Fibroblast of lung (primary cell): Measurements from ENCODE around the gene CACNA1E. TPM values are rescaled to one million over a fixed set of nuclear protein-coding genes. Genes with fewer than 3 reads are reported as not detected.

ENCODE experiments used
- DNase-seq, 2 donors: peaks; one replicate each; pipeline versions ENCODE4 v3.0.0 to v3.0.0-alpha.2; 2010; ENCODE audit warnings: low read depth in 2 of 2
- H2AFZ ChIP-seq: 2 replicates; pipeline ENCODE4 v1.5.1; 2012; ENCODE audit warnings: low read length, control low read depth, inconsistent platforms
- H3K27ac ChIP-seq: 2 replicates; pipeline ENCODE4 v1.5.1; 2011; ENCODE audit warnings: low read length, control low read depth; ENCODE audit not compliant: insufficient read depth
- H3K27me3 ChIP-seq: 2 replicates; pipeline ENCODE4 v1.5.1; 2011; ENCODE audit warnings: mild to moderate bottlenecking, low read length; ENCODE audit not compliant: control insufficient read depth, insufficient read depth
- H3K36me3 ChIP-seq: 2 replicates; pipeline ENCODE4 v1.5.1; 2011; ENCODE audit warnings: low read length; ENCODE audit not compliant: control insufficient read depth, insufficient read depth
- H3K4me1 ChIP-seq: 2 replicates; pipeline ENCODE4 v1.5.1; 2011; ENCODE audit warnings: low read length; ENCODE audit not compliant: control insufficient read depth, insufficient read depth; ENCODE audit errors: extremely low read depth
- H3K4me2 ChIP-seq: 2 replicates; pipeline ENCODE4 v1.5.1; 2011; ENCODE audit warnings: low read length, control low read depth; ENCODE audit not compliant: insufficient read depth; ENCODE audit errors: extremely low read depth
- H3K4me3 ChIP-seq, 4 experiments: fragments of 200-600 bp in 1 of 4; sonication (generic) in 1 of 4; replicated peaks in 1 of 4; 2 replicates each; pipeline ENCODE4 v1.5.1; 2011 to 2016; ENCODE audit warnings: low read length in 4 of 4, low read depth in 3 of 4, mild to moderate bottlenecking in 3 of 4, control low read depth in 2 of 4, inconsistent platforms in 1 of 4, mixed read lengths in 1 of 4; ENCODE audit not compliant: insufficient read depth in 1 of 4; ENCODE audit errors: control extremely low read depth in 1 of 4
- H3K79me2 ChIP-seq: 2 replicates; pipeline ENCODE4 v1.5.1; 2012; ENCODE audit warnings: mild to moderate bottlenecking, low read length, inconsistent platforms; ENCODE audit not compliant: control insufficient read depth, insufficient read depth
- H3K9ac ChIP-seq: 2 replicates; pipeline ENCODE4 v1.5.1; 2011; ENCODE audit warnings: mild to moderate bottlenecking, low read length, control low read depth; ENCODE audit not compliant: insufficient read depth
- H3K9me3 ChIP-seq: 2 replicates; pipeline ENCODE4 v1.5.1; 2012; ENCODE audit warnings: low read depth, low read length; ENCODE audit not compliant: control insufficient read depth, insufficient read depth
- H4K20me1 ChIP-seq: 2 replicates; pipeline ENCODE4 v1.5.1; 2011; ENCODE audit warnings: low read length; ENCODE audit not compliant: control insufficient read depth, insufficient read depth; ENCODE audit errors: extremely low read depth
- EZH2 ChIP-seq: IDR thresholded peaks from 2 replicates; pipeline ENCODE4 v1.5.1; 2012; ENCODE audit warnings: low read length, control low read depth, mild to moderate bottlenecking; ENCODE audit errors: missing control alignments
- polyA plus RNA-seq, 2 donors: library from polyadenylated mRNA; depleted of rRNA in 1 of 2; stranded (reverse) in 1 of 2; unstranded in 1 of 2; fragments of >200 nt; gene quantifications; 2 replicates each; pipeline ENCODE4 v1.2.1, GENCODE V29; 2011 to 2012; ENCODE audit warnings: missing spikeins in 1 of 2
- total RNA-seq: library from RNA; depleted of rRNA; stranded (reverse); fragments of >200 nt; gene quantifications from 2 replicates; pipeline ENCODE4 v1.2.1, GENCODE V29; 2014
- TF ChIP-seq, protein P1 (sequence below), 2 donors: IDR thresholded peaks in 1 of 2; conservative IDR thresholded peaks in 1 of 2; 1 replicate in 1 of 2; 2 replicates in 1 of 2; pipeline ENCODE4 v1.5.1; 2011 to 2012; ENCODE audit warnings: low read length in 2 of 2, control low read depth in 1 of 2, inconsistent platforms in 1 of 2, low read depth in 1 of 2, mild to moderate bottlenecking in 1 of 2

Gene CACNA1E
- total and polyA plus RNA-seq, 2 donors (not counting 1 experiment from before 2014, with no cell fraction given) = 0.01 TPM; not detected in 1

DNA sequence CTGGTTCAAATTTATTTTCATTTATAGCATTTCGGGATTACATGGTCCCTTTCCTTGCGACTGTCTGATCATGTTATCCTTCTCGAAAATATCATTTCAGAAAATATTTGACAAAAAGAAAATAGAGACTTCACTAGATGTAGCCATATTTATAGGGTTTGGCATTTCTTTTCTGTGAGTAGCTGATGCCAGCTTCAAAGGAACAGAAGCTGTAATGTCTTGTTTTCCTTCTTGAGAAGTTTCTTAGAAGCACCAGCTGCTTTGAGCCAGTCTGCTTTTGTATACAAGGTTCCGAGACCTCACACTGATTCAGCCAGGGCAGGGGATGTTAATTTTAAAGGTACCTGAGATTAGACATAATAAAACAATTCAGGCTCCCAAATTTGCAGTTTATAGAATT, 329.9 kb downstream of the CACNA1E start:
- no peaks in the 10 kb centered on the region for H3K79me2 ChIP-seq
- H3K9me3 ChIP-seq = no peaks in the 10 kb centered on the region
- H3K4me1 ChIP-seq = no peaks in the 10 kb centered on the region
- DNase-seq = no peak
- no peaks in the 10 kb centered on the region for H4K20me1 ChIP-seq
- no peak overlapping the region for H2AFZ ChIP-seq
- TF ChIP-seq, protein P1, sequence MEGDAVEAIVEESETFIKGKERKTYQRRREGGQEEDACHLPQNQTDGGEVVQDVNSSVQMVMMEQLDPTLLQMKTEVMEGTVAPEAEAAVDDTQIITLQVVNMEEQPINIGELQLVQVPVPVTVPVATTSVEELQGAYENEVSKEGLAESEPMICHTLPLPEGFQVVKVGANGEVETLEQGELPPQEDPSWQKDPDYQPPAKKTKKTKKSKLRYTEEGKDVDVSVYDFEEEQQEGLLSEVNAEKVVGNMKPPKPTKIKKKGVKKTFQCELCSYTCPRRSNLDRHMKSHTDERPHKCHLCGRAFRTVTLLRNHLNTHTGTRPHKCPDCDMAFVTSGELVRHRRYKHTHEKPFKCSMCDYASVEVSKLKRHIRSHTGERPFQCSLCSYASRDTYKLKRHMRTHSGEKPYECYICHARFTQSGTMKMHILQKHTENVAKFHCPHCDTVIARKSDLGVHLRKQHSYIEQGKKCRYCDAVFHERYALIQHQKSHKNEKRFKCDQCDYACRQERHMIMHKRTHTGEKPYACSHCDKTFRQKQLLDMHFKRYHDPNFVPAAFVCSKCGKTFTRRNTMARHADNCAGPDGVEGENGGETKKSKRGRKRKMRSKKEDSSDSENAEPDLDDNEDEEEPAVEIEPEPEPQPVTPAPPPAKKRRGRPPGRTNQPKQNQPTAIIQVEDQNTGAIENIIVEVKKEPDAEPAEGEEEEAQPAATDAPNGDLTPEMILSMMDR (conservative IDR thresholded peaks at IDR 0.05 in 1 of 2, IDR thresholded peaks at IDR 0.05 in 1 of 2; ENCODE audit: low read depth in 1 of 2, low read length in 2 of 2) = no peak
- no peak for TF ChIP-seq EZH2
- H3K9ac ChIP-seq = no peak overlapping the region
- no peak overlapping the region for H3K4me2 ChIP-seq
- H3K27ac ChIP-seq = no peak overlapping the region
- no peaks in the 10 kb centered on the region for H3K36me3 ChIP-seq
- H3K27me3 ChIP-seq = no peaks in the 10 kb centered on the region
- no peak overlapping the region for H3K4me3 ChIP-seq

DNA sequence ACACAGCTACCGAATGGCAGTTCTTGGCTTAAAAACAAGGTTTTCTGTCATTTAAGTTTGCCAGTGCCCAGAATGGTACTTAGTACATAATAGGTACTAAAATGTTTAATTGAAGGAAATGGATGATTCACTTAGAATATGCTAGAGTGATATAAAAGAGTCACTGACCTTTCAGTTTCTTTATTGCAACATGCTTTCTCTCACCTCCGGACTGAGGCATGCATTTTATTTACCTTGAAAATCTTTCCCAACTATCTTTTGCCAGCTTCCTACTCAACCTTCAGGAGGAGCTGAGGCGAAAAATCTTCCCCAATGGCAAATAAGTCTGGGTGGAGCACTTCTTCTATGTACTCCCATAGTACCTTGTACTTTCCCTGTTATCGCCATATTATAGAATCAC, 333.3 kb downstream of the CACNA1E start:
- H3K4me3 ChIP-seq = no peak overlapping the region
- no peak overlapping the region for H3K9ac ChIP-seq
- H3K4me2 ChIP-seq = no peak overlapping the region
- no peak overlapping the region for H3K27ac ChIP-seq
- H3K4me1 ChIP-seq = no peaks in the 10 kb centered on the region
- H3K9me3 ChIP-seq = no peaks in the 10 kb centered on the region
- H2AFZ ChIP-seq = no peak overlapping the region
- no peaks in the 10 kb centered on the region for H3K27me3 ChIP-seq
- TF ChIP-seq EZH2 = no peak
- TF ChIP-seq, protein P1 (conservative IDR thresholded peaks at IDR 0.05 in 1 of 2, IDR thresholded peaks at IDR 0.05 in 1 of 2; ENCODE audit: low read depth in 1 of 2, low read length in 2 of 2) = no peak
- no peak for DNase-seq
- H4K20me1 ChIP-seq = no peaks in the 10 kb centered on the region
- no peaks in the 10 kb centered on the region for H3K79me2 ChIP-seq
- H3K36me3 ChIP-seq = no peaks in the 10 kb centered on the region

DNA sequence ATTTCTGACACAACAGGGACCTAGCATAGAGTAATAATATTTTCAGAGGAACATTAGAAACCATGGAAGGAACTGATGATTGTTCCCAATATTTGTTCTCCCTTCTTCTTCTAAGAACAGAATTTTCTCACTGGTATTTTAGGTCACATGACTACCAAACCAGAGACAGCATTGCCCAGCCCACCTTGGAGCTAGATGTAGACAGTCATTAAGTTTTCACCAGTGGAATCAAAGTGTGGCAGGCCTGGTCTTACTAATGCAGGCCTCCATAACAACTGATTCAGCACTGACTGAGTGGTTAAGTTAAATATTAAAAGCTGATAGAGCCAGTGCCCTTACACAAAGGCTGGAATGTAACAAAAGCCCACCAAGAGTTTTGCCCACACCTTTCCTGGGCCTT, 333.8 kb downstream of the CACNA1E start:
- no peak overlapping the region for H2AFZ ChIP-seq
- H3K79me2 ChIP-seq = no peaks in the 10 kb centered on the region
- H3K4me1 ChIP-seq = no peaks in the 10 kb centered on the region
- no peak overlapping the region for H3K9ac ChIP-seq
- TF ChIP-seq EZH2 = no peak
- TF ChIP-seq, protein P1 (conservative IDR thresholded peaks at IDR 0.05 in 1 of 2, IDR thresholded peaks at IDR 0.05 in 1 of 2; ENCODE audit: low read depth in 1 of 2, low read length in 2 of 2) = no peak
- H3K36me3 ChIP-seq = no peaks in the 10 kb centered on the region
- no peaks in the 10 kb centered on the region for H3K27me3 ChIP-seq
- H3K4me2 ChIP-seq = no peak overlapping the region
- no peaks in the 10 kb centered on the region for H3K9me3 ChIP-seq
- no peak overlapping the region for H3K4me3 ChIP-seq
- no peak overlapping the region for H3K27ac ChIP-seq
- DNase-seq = no peak
- no peaks in the 10 kb centered on the region for H4K20me1 ChIP-seq
